Mesenchymal stem cell (in vitro differentiated cells and primary cell): Measurements from ENCODE around the gene MFNG.
A peak's percentile ranks its signal among the peaks of the same experiment; 100 is the strongest.

Source experiments
- DNase-seq: peaks from one replicate; pipeline ENCODE4 v3.0.0-alpha.2; 2013
- H2AFZ ChIP-seq: one replicate; pipeline ENCODE4 v1.6.1; 2013; ENCODE audit warnings: low read depth, mild to moderate bottlenecking, control low read depth, inconsistent platforms, low read length, moderate library complexity
- H2AK5ac ChIP-seq: 2 replicates; pipeline ENCODE4 v1.6.1; 2013; ENCODE audit warnings: low read length, moderate library complexity, mild to moderate bottlenecking, inconsistent platforms; ENCODE audit not compliant: severe bottlenecking
- H2BK120ac ChIP-seq: one replicate; pipeline ENCODE4 v1.6.1; 2013; ENCODE audit warnings: low read depth, mild to moderate bottlenecking, inconsistent platforms, low read length, moderate library complexity
- H2BK12ac ChIP-seq, 2 experiments: one replicate each; pipeline ENCODE4 v1.6.1; 2013; ENCODE audit warnings: inconsistent platforms in 2 of 2, low read length in 2 of 2, mild to moderate bottlenecking in 2 of 2, moderate library complexity in 2 of 2, control low read depth in 1 of 2
- H2BK15ac ChIP-seq: one replicate; pipeline ENCODE4 v1.6.1; 2013; ENCODE audit warnings: mild to moderate bottlenecking, low read depth, inconsistent platforms; ENCODE audit not compliant: poor library complexity, severe bottlenecking
- H2BK5ac ChIP-seq: 2 replicates; pipeline ENCODE4 v1.6.1; 2013; ENCODE audit warnings: low read depth, mild to moderate bottlenecking, low read length, control low read depth, inconsistent platforms; ENCODE audit not compliant: poor library complexity, severe bottlenecking
- H3K14ac ChIP-seq, 2 experiments: one replicate each; pipeline ENCODE4 v1.6.1; 2013; ENCODE audit warnings: inconsistent platforms in 2 of 2, low read length in 2 of 2, control low read depth in 1 of 2, mild to moderate bottlenecking in 1 of 2, moderate library complexity in 1 of 2
- H3K18ac ChIP-seq, 2 experiments: one replicate each; pipeline ENCODE4 v1.6.1; 2013; ENCODE audit warnings: inconsistent platforms in 2 of 2, low read length in 2 of 2, control low read depth in 1 of 2, low read depth in 1 of 2, mild to moderate bottlenecking in 1 of 2
- H3K23ac ChIP-seq, 2 experiments: one replicate each; pipeline ENCODE4 v1.6.1; 2013; ENCODE audit warnings: inconsistent platforms in 2 of 2, low read length in 2 of 2, mild to moderate bottlenecking in 2 of 2, moderate library complexity in 2 of 2, control low read depth in 1 of 2
- H3K27ac ChIP-seq: 2 replicates; pipeline ENCODE4 v1.5.1; 2013; ENCODE audit warnings: mild to moderate bottlenecking, moderate library complexity, low read length, control low read depth, inconsistent platforms; ENCODE audit not compliant: poor library complexity, severe bottlenecking
- H3K27me3 ChIP-seq, 2 experiments: 2 replicates each; pipeline versions ENCODE4 v1.6.1 to v1.7.0; 2013; ENCODE audit warnings: low read length in 2 of 2, mild to moderate bottlenecking in 2 of 2, moderate library complexity in 2 of 2, control low read depth in 1 of 2, inconsistent platforms in 1 of 2; ENCODE audit not compliant: control insufficient read depth in 1 of 2, insufficient read depth in 1 of 2
- H3K36me3 ChIP-seq, 2 experiments: 2 replicates each; pipeline versions ENCODE4 v1.6.1 to v1.7.0; 2013; ENCODE audit warnings: low read length in 2 of 2, control low read depth in 1 of 2, inconsistent platforms in 1 of 2, low read depth in 1 of 2, mild to moderate bottlenecking in 1 of 2; ENCODE audit not compliant: insufficient read depth in 2 of 2, control insufficient read depth in 1 of 2
- H3K4ac ChIP-seq, 2 experiments: one replicate each; pipeline ENCODE4 v1.6.1; 2013; ENCODE audit warnings: inconsistent platforms in 2 of 2, low read length in 2 of 2, mild to moderate bottlenecking in 2 of 2, moderate library complexity in 2 of 2, control low read depth in 1 of 2, low read depth in 1 of 2
- H3K4me1 ChIP-seq: 2 replicates; pipeline ENCODE4 v1.6.1; 2013; ENCODE audit warnings: low read depth, low read length, control low read depth; ENCODE audit not compliant: control insufficient read depth, insufficient read depth
- H3K4me2 ChIP-seq: 2 replicates; pipeline ENCODE4 v1.6.1; 2013; ENCODE audit warnings: low read length, mild to moderate bottlenecking, inconsistent platforms; ENCODE audit not compliant: poor library complexity, severe bottlenecking
- H3K4me3 ChIP-seq, 2 experiments: 2 replicates each; pipeline versions ENCODE4 v1.5.1 to v1.7.0; 2013; ENCODE audit warnings: low read length in 2 of 2, mild to moderate bottlenecking in 2 of 2, control low read depth in 1 of 2, low read depth in 1 of 2; ENCODE audit not compliant: insufficient read depth in 1 of 2
- H3K79me1 ChIP-seq: replicated peaks from 2 replicates; pipeline ENCODE4 v1.6.1; 2013; ENCODE audit warnings: mild to moderate bottlenecking, control low read depth, low read length, inconsistent platforms; ENCODE audit not compliant: poor library complexity, severe bottlenecking
- H3K9ac ChIP-seq: 2 replicates; pipeline ENCODE4 v1.7.0; 2013; ENCODE audit warnings: mild to moderate bottlenecking, low read length, moderate library complexity
- H3K9me3 ChIP-seq: 2 replicates; pipeline ENCODE4 v1.7.0; 2013; ENCODE audit warnings: mild to moderate bottlenecking, low read length; ENCODE audit not compliant: control insufficient read depth
- H4K8ac ChIP-seq: one replicate; pipeline ENCODE4 v1.6.1; 2013; ENCODE audit warnings: inconsistent platforms, mild to moderate bottlenecking, low read length, moderate library complexity
- H4K91ac ChIP-seq: one replicate; pipeline ENCODE4 v1.6.1; 2013; ENCODE audit warnings: mild to moderate bottlenecking, low read length, inconsistent platforms
- WGBS: methylation state at CpG from one replicate; pipeline ENCODE4 v1.1.7; 2013; ENCODE audit warnings: mixed read lengths; 5-methylcytosine and 5-hydroxymethylcytosine counted together

The MFNG gene

GRCh38 chr22:37419370-37419968 is 66.7 kb downstream of the MFNG start:
- Histone ChIP-seq H3K18ac (peak overlapping the region in 1 of 2 experiments; percentile 61), H2BK120ac (no peak overlapping the region), H3K4me1 (peaks cover 64% of the 10 kb centered on the region), H3K23ac (peak overlapping the region in 1 of 2 experiments; percentile 75), H4K91ac (no peak overlapping the region), H2BK15ac (no peak overlapping the region), H3K9me3 (no peaks in the 10 kb centered on the region), H3K36me3 (peaks cover 0 to 43% of the 10 kb centered on the region in 2 experiments), H2BK12ac (peak overlapping the region in 1 of 2 experiments; percentile 21), H2AFZ (no peak overlapping the region), H3K79me1 (peaks cover 26% of the 10 kb centered on the region), H2AK5ac (no peak overlapping the region), H3K14ac (peak overlapping the region in 1 of 2 experiments; percentile 78), H3K27ac (no peak overlapping the region), H2BK5ac (no peak overlapping the region), H3K27me3 (peaks cover 0 to 85% of the 10 kb centered on the region in 2 experiments), H4K8ac (no peak overlapping the region), H3K4ac (no peak overlapping the region), H3K4me3 (peak overlapping the region; percentile 33 to 55), H3K4me2 (peak overlapping the region; percentile 61), H3K9ac (no peak overlapping the region)
- 28% methylated on average over 41 of the region's 43 CpGs for WGBS
- DNase-seq: no peak
